Activated naive CD8-positive, alpha-beta T cell treated with anti-CD3 and anti-CD28 coated beads, Interleukin-2, amount 50 U/mL, for 16 hours (primary cell): ENCODE measurements around the gene GPR39.

Source experiments
- DNase-seq: peaks from one replicate; pipeline ENCODE4 v3.0.0-alpha.2; 2020; ENCODE audit warnings: low read depth, low spot score

GPR39 gene

GRCh38 chr2:132597831-132598230 is 181.2 kb downstream of the GPR39 start:
- no peak for DNase-seq

- DNase-seq, result no peak
These were observed 181.9 kb downstream of the GPR39 start for GRCh38 chr2:132598536-132598935.

- DNase-seq, result no peak
These were observed 183.0 kb downstream of the GPR39 start for GRCh38 chr2:132599556-132599955.

- DNase-seq, result no peak
These were observed 188.0 kb downstream of the GPR39 start for GRCh38 chr2:132604561-132604960.

GRCh38 chr2:132605236-132606180 is 188.9 kb downstream of the GPR39 start:
- no peak for DNase-seq

GRCh38 chr2:132606649-132607048 is 190.0 kb downstream of the GPR39 start:
- no peak for DNase-seq

GRCh38 chr2:132607426-132608090 is 191.0 kb downstream of the GPR39 start:
- DNase-seq, result no peak

GRCh38 chr2:132608311-132608710 is 191.7 kb downstream of the GPR39 start:
- no peak for DNase-seq

GRCh38 chr2:132609101-132609890 is 192.7 kb downstream of the GPR39 start:
- no peak for DNase-seq

- DNase-seq, result no peak
These were observed 195.1 kb downstream of the GPR39 start for GRCh38 chr2:132611719-132612118.

GRCh38 chr2:132615329-132616085 is 198.9 kb downstream of the GPR39 start:
- DNase-seq, result no peak

- no peak for DNase-seq
These were observed 201.4 kb downstream of the GPR39 start for GRCh38 chr2:132617989-132618388.

- DNase-seq, result no peak
These were observed 202.1 kb downstream of the GPR39 start for GRCh38 chr2:132618734-132619133.

GRCh38 chr2:132620115-132620514 is 203.5 kb downstream of the GPR39 start:
- DNase-seq, result no peak

GRCh38 chr2:132621131-132621875 is 204.7 kb downstream of the GPR39 start:
- no peak for DNase-seq

GRCh38 chr2:132623096-132623839 is 206.7 kb downstream of the GPR39 start:
- no peak for DNase-seq

GRCh38 chr2:132627536-132627935 is 210.9 kb downstream of the GPR39 start:
- no peak for DNase-seq

- no peak for DNase-seq
These were observed 215.5 kb downstream of the GPR39 start for GRCh38 chr2:132632000-132632649.

GRCh38 chr2:132633635-132634034 is 217.0 kb downstream of the GPR39 start:
- DNase-seq, result no peak
